Breast epithelium (tissue), 4 donors: Measurements from ENCODE around the gene WDR19. TPM values are rescaled to one million over a fixed set of nuclear protein-coding genes. Genes with fewer than 3 reads are reported as not detected.

Experiments used
- DNase-seq, 2 donors: peaks; one replicate each; pipeline ENCODE4 v3.0.0-alpha.2; 2019; ENCODE audit warnings: low spot score in 2 of 2
- H3K27ac ChIP-seq, 2 donors: fragments of 200-600 bp; sonication (generic) in 1 of 2; one replicate each; pipeline ENCODE4 v1.5.1; 2016 to 2019; ENCODE audit warnings: mild to moderate bottlenecking in 1 of 2
- H3K27me3 ChIP-seq, 2 donors: fragments of 200-600 bp; sonication (generic) in 1 of 2; one replicate each; pipeline versions ENCODE4 v1.5.1 to v1.6.0; 2017 to 2019; ENCODE audit warnings: control low read depth in 1 of 2, mild to moderate bottlenecking in 1 of 2
- H3K36me3 ChIP-seq: fragments of 200-600 bp; one replicate; pipeline ENCODE4 v1.5.1; 2019
- H3K4me1 ChIP-seq, 2 donors: fragments of 200-600 bp; sonication (generic); one replicate each; pipeline ENCODE4 v1.5.1; 2016 to 2019; ENCODE audit warnings: control low read depth in 1 of 2
- H3K4me3 ChIP-seq, 3 donors: fragments of 200-600 bp; sonication (generic); 1 replicate in 2 of 3; 2 replicates in 1 of 3; pipeline ENCODE4 v1.5.1; 2016 to 2019; ENCODE audit warnings: mild to moderate bottlenecking in 3 of 3, moderate library complexity in 2 of 3
- H3K9me3 ChIP-seq, 2 donors: fragments of 200-600 bp; sonication (generic) in 1 of 2; one replicate each; pipeline ENCODE4 v1.5.1; 2016 to 2019; ENCODE audit warnings: control low read depth in 1 of 2
- POLR2A ChIP-seq: fragments of 450-650 bp; IDR thresholded peaks from one replicate; pipeline ENCODE4 v1.6.1; 2016; ENCODE audit warnings: antibody characterized with exemption, mild to moderate bottlenecking, moderate library complexity
- POLR2AphosphoS5 ChIP-seq, 3 donors: sonication (generic); formaldehyde crosslinking; IDR thresholded peaks; one replicate each; pipeline ENCODE4 v1.6.1; 2017; ENCODE audit warnings: antibody characterized with exemption in 3 of 3
- intact Hi-C: fragments of 100-400 bp; cut with DNase I; formaldehyde crosslinking; loops from one replicate; pipeline ENCODE4 v1.15.1; 2023; ENCODE audit warnings: low total_unique reads
- total RNA-seq, 3 donors: library from RNA; depleted of rRNA; stranded (reverse); fragments of >200 nt; gene quantifications; one replicate each; pipeline ENCODE4 v1.1.0, GENCODE V29; 2016
- TF ChIP-seq, protein P1 (sequence below), 3 donors: fragments of 450-650 bp; IDR thresholded peaks; one replicate each; pipeline ENCODE4 v1.5.1; 2016 to 2017; ENCODE audit warnings: antibody characterized with exemption in 3 of 3, mild to moderate bottlenecking in 3 of 3, moderate library complexity in 3 of 3

The WDR19 gene
- total RNA-seq, 3 donors from 2014 or later: 65.6 to 75.8 (median 66.5) TPM

DNA sequence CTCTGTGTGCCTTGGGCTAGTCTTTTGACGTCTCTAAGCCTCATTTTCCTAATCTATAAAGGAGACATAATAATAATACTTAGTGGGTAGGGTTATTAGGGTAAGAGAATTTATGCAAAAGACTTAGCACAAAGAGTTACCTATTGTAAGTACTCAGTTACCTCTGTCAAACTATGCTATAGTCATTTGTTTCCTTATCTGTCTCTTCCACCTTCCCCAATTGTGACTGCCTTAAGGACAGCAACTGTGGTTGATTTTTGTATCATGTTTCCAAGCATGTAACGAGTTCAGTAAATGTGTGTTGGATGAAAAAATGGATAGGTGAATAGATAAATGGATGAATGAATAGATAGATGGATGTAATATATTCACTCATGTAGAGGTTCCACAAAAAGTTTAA lies 48.1 kb downstream of the WDR19 start:
- Histone ChIP-seq H3K27ac (no peak overlapping the region), H3K36me3 (peaks cover 6% of the 10 kb centered on the region)
- TF ChIP-seq, protein P1, sequence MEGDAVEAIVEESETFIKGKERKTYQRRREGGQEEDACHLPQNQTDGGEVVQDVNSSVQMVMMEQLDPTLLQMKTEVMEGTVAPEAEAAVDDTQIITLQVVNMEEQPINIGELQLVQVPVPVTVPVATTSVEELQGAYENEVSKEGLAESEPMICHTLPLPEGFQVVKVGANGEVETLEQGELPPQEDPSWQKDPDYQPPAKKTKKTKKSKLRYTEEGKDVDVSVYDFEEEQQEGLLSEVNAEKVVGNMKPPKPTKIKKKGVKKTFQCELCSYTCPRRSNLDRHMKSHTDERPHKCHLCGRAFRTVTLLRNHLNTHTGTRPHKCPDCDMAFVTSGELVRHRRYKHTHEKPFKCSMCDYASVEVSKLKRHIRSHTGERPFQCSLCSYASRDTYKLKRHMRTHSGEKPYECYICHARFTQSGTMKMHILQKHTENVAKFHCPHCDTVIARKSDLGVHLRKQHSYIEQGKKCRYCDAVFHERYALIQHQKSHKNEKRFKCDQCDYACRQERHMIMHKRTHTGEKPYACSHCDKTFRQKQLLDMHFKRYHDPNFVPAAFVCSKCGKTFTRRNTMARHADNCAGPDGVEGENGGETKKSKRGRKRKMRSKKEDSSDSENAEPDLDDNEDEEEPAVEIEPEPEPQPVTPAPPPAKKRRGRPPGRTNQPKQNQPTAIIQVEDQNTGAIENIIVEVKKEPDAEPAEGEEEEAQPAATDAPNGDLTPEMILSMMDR (IDR thresholded peaks at IDR 0.05): no peak
- TF ChIP-seq POLR2A (no peak), POLR2AphosphoS5 (IDR thresholded peaks at IDR 0.05) (no peak)

DNA sequence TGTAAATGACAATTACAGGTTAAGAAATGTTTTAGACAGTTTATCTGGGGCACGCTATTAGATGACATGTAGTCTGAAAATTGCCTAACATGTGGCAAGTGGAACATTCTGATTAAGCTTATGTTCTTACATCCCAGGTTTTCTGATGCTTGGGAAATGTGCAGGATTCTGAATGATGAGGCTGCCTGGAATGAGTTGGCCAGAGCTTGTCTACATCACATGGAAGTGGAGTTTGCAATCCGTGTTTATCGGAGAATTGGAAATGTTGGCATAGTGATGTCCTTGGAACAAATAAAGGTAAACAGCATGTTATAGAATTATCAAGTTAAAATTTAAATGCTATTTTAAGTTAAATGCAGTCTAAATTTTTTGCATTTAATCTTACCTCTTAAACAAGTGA lies 49.3 kb downstream of the WDR19 start:
- TF ChIP-seq POLR2A: no peak
- TF ChIP-seq, protein P1 (IDR thresholded peaks at IDR 0.05): no peak
- TF ChIP-seq POLR2AphosphoS5 (IDR thresholded peaks at IDR 0.05): no peak
- intact Hi-C loops: no loop called here
- Histone ChIP-seq H3K27ac (no peak overlapping the region), H3K27me3 (no peaks in the 10 kb centered on the region), H3K4me3 (no peak overlapping the region), H3K4me1 (no peaks in the 10 kb centered on the region), H3K9me3 (no peaks in the 10 kb centered on the region), H3K36me3 (peaks cover 6% of the 10 kb centered on the region)
- DNase-seq: no peak

More for the DNA sequence above, 48.1 kb downstream of the WDR19 start:
- Histone ChIP-seq H3K4me3 (no peak overlapping the region), H3K4me1 (no peaks in the 10 kb centered on the region), H3K27me3 (no peaks in the 10 kb centered on the region), H3K9me3 (no peaks in the 10 kb centered on the region)
- intact Hi-C loops: no loop called here
- DNase-seq: no peak

DNA sequence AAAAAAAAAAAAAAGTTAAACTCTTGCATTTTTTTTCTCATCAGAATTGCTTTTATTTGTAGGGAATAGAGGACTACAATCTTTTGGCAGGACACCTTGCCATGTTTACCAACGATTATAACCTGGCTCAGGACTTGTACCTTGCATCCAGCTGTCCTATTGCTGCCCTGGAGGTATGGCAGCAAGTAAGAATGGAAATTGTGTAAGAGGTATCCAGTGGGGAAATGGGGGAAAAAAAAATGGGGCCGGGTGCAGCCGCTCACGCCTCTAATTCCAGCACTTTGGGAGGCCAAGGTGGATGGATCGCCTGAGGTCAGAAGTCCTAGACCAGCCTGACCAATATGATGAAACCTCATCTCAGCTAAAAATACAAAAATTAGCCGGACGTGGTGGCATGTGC lies 49.8 kb downstream of the WDR19 start:
- no peaks in the 10 kb centered on the region for H3K27me3 ChIP-seq
- no peak overlapping the region for H3K27ac ChIP-seq
- H3K9me3 ChIP-seq: no peaks in the 10 kb centered on the region
- DNase-seq: no peak
- peaks cover 6% of the 10 kb centered on the region for H3K36me3 ChIP-seq
- intact Hi-C loops: no loop called here
- no peak overlapping the region for H3K4me3 ChIP-seq
- H3K4me1 ChIP-seq: no peaks in the 10 kb centered on the region
- TF ChIP-seq POLR2AphosphoS5 (IDR thresholded peaks at IDR 0.05): no peak
- no peak for TF ChIP-seq POLR2A
- TF ChIP-seq, protein P1 (IDR thresholded peaks at IDR 0.05): no peak

DNA sequence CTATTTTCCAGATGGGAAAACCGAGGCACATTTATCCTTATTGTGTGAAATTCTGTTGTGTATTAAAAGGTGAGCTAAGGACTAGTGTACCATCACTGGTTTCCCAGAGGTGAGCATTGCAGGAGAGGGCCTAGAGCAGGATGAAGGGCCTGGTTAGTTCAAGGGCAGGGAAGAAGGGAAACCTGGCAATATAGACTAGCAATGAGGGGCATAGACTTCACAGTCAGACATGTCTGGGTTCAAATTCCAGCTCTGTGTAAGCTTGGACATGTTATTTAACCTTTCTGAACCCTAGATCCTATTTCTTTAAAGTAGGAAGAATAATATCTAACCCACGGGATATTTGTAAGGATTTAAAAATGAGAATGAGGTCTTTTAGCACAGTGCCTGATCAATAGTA lies 50.8 kb downstream of the WDR19 start:
- intact Hi-C loops: no loop called here
- peaks cover 6% of the 10 kb centered on the region for H3K36me3 ChIP-seq

DNA sequence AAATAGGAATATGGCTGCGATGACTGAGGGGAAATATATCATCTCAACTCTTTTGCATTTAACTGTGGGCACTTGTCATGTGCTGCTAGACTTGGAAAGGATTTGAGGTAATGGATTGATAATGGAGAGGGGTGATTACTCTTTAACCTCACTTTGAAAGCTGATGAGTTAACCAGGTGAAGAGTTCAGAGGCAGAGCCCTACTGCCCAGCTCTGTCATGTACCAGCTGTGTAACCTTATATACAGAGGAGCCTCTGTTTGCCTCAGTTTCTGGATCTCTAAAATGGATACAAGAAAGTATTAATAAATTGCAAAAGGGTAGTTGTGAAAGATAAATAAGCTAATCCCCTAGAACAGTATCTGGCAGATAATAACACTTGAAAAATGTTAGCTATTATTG lies 51.5 kb downstream of the WDR19 start:
- no peaks in the 10 kb centered on the region for H3K27me3 ChIP-seq
- H3K4me1 ChIP-seq: no peaks in the 10 kb centered on the region
- no peak for DNase-seq
- H3K36me3 ChIP-seq: peaks cover 6% of the 10 kb centered on the region
- TF ChIP-seq POLR2A (no peak), POLR2AphosphoS5 (IDR thresholded peaks at IDR 0.05) (no peak)
- intact Hi-C loops: no loop called here
- no peaks in the 10 kb centered on the region for H3K9me3 ChIP-seq
- H3K4me3 ChIP-seq: no peak overlapping the region
- H3K27ac ChIP-seq: no peak overlapping the region

More for the DNA sequence above, 50.8 kb downstream of the WDR19 start:
- H3K4me3 ChIP-seq: no peak overlapping the region
- DNase-seq: no peak
- no peaks in the 10 kb centered on the region for H3K27me3 ChIP-seq
- no peaks in the 10 kb centered on the region for H3K9me3 ChIP-seq
- H3K27ac ChIP-seq: no peak overlapping the region
- H3K4me1 ChIP-seq: no peaks in the 10 kb centered on the region
- no peak for TF ChIP-seq POLR2AphosphoS5 (IDR thresholded peaks at IDR 0.05)
- no peak for TF ChIP-seq POLR2A
- TF ChIP-seq, protein P1 (IDR thresholded peaks at IDR 0.05): no peak

DNA sequence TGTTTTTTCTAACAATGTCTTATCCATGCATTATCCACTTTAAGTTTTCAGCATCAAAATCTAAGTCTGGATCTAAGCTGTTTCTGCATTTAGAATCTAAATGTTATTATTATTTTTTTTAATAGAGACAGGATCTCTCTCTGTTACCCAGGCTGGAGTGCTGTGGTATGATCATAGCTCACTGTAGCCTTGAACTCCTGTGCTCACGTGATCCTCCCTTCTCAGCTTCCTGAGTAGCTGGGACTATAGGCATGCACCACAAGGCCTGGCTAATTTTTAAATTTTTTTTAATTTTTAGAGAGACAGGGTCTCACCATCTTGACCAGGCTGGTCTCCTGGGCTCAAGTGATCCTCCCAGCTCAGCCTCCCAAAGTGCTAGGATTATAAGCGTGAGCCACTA lies 52.7 kb downstream of the WDR19 start:
- H3K27ac ChIP-seq: no peak overlapping the region
- peaks cover 6% of the 10 kb centered on the region for H3K36me3 ChIP-seq
- H3K27me3 ChIP-seq: no peaks in the 10 kb centered on the region
- no peaks in the 10 kb centered on the region for H3K9me3 ChIP-seq
- H3K4me1 ChIP-seq: no peaks in the 10 kb centered on the region
- no peak overlapping the region for H3K4me3 ChIP-seq
- intact Hi-C loops: loop anchor here (5.0 kb wide), 1 partner anchor 602 kb away; no protein-coding TSS in a partner anchor
- TF ChIP-seq, protein P1 (IDR thresholded peaks at IDR 0.05): no peak
- TF ChIP-seq POLR2AphosphoS5 (IDR thresholded peaks at IDR 0.05) (no peak), POLR2A (no peak)
- no peak for DNase-seq
